Activated naive CD4-positive, alpha-beta T cell treated with anti-CD3 and anti-CD28 coated beads, Interleukin-2, amount 50 U/mL, for 24 hours (primary cell): ENCODE results near the gene COPS7A.
"Not testable (repeated sequence)": the region's sequence is repeated elsewhere in the genome, so short reads cannot be mapped to it uniquely, and the experiment has no call there.

Experiments used
- H3K27ac Mint-ChIP-seq: one replicate; pipeline ENCODE4 v1.8.0; 2021; ENCODE audit warnings: mild to moderate bottlenecking, mixed read lengths
- H3K27me3 Mint-ChIP-seq: one replicate; pipeline ENCODE4 v1.8.0; 2021; ENCODE audit warnings: mixed read lengths
- H3K36me3 Mint-ChIP-seq: one replicate; pipeline ENCODE4 v1.8.0; 2021; ENCODE audit warnings: mixed read lengths
- H3K4me1 Mint-ChIP-seq: one replicate; pipeline ENCODE4 v1.8.0; 2021; ENCODE audit warnings: mixed read lengths
- H3K4me3 Mint-ChIP-seq: one replicate; pipeline ENCODE4 v1.8.0; 2021; ENCODE audit warnings: mild to moderate bottlenecking, mixed read lengths
- H3K9me3 Mint-ChIP-seq: one replicate; pipeline ENCODE4 v1.8.0; 2021; ENCODE audit warnings: mixed read lengths

The COPS7A gene

GRCh38 chr12:6698352-6699046 lies 25.3 kb upstream of the COPS7A start:
- peaks cover 22% of the 10 kb centered on the region for H3K27me3 Mint-ChIP-seq
- H3K27ac Mint-ChIP-seq, result no peak overlapping the region
- H3K36me3 Mint-ChIP-seq, result no peaks in the 10 kb centered on the region

DNA sequence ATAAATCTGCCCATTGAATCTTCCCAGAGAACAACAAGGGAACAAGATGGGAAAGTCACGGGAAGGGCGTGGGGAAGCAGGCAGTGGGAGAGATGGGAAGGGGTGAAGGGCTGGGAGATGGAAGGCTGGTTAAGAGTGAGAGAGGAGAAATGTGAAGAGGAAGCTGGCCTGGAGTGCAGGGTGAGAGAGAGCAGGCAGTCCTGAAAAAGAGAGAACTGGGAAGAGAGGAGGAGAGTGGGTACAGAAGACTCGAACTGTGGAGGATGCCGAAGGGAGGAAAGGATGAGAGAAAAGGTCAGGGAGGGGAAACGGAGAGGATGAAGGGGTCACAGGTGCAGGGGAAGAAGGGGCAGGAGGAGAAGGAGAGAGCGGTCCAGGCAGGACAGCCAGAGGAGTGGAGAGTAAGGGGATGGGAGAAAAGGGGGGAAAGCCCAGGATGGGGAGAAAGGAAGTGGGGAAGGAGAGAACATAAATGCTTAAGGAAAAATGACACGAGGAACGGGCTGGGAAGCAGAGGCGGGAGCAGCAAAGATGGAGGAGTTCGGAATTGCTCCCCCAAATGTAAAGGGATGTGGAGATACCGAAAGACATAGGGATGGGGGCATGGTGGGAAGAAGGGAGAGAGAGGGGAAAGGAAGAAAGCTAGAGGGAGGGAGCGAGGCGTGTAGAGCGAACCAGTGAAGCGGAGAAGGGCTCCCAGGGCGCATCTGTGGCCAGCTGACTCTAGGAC lies 24.4 kb upstream of the COPS7A start:
- H3K36me3 Mint-ChIP-seq, result no peaks in the 10 kb centered on the region
- peak overlapping the region; percentile 80 for H3K4me3 Mint-ChIP-seq
- peaks cover 26% of the 10 kb centered on the region for H3K27me3 Mint-ChIP-seq
- peak overlapping the region; percentile 86 for H3K27ac Mint-ChIP-seq
- peaks cover 21% of the 10 kb centered on the region for H3K4me1 Mint-ChIP-seq
- H3K9me3 Mint-ChIP-seq, result no peaks in the 10 kb centered on the region

More at GRCh38 chr12:6698352-6699046, 25.3 kb upstream of the COPS7A start:
- H3K4me1 Mint-ChIP-seq, result peaks cover 21% of the 10 kb centered on the region
- no peaks in the 10 kb centered on the region for H3K9me3 Mint-ChIP-seq
- peak overlapping the region; percentile 36 for H3K4me3 Mint-ChIP-seq

DNA sequence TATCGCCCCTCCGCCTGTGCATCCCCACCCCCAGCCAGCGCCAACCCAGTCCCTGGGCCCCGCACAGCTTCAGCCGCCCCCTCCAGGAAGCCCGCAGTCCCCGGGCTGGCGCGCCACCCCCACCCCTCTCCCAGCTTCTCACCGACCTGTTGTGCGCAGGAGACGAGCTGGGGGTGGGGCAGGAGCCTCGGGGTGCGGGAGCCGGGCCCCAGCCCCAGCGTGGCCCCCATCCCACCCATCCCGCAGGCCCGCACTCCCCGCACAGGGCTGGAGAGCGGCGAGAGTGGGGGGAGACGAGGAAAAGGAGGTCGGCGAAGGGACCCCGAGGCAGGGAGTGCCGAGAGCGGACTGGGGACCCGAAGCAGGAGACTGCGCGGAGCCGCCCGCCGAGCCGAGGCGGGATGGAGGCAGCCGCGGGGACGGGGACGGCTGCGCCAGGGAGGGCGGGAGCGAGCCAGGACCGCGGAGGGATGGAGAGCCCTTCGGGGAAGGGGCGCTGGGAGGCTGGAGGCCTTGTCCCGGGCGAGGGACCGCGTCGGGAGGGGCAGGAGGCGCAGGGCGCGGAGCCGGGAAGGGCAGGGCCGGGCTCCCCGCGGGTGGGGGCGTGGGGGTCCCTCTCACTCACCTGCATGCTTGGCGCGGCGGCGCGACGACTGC lies 23.7 kb upstream of the COPS7A start:
- H3K4me1 Mint-ChIP-seq, result peaks cover 21% of the 10 kb centered on the region
- no peak overlapping the region for H3K27ac Mint-ChIP-seq
- H3K27me3 Mint-ChIP-seq, result peaks cover 29% of the 10 kb centered on the region
- H3K9me3 Mint-ChIP-seq, result no peaks in the 10 kb centered on the region
- peak overlapping the region; percentile 80 for H3K4me3 Mint-ChIP-seq
- no peaks in the 10 kb centered on the region for H3K36me3 Mint-ChIP-seq

GRCh38 chr12:6700646-6701051 lies 23.2 kb upstream of the COPS7A start, which contains the start of gene PIANP:
Gene PIANP (minus strand): TSS chr12:6700815. CDS start chr12:6698061, 2,754 bp downstream.
- no peaks in the 10 kb centered on the region for H3K36me3 Mint-ChIP-seq

GRCh38 chr12:6701078-6701768 lies 22.6 kb upstream of the COPS7A start:
- Mint-ChIP-seq H3K4me3 (peak overlapping the region; percentile 84), H3K27me3 (peaks cover 32% of the 10 kb centered on the region), H3K4me1 (peaks cover 21% of the 10 kb centered on the region)

More at GRCh38 chr12:6700646-6701051, 23.2 kb upstream of the COPS7A start, which contains the start of gene PIANP:
- Mint-ChIP-seq H3K4me3 (peak within 1 kb of the TSS; percentile 84), H3K27me3 (peaks cover 32% of the 10 kb centered on the region), H3K4me1 (peaks cover 21% of the 10 kb centered on the region), H3K9me3 (no peaks in the 10 kb centered on the region), H3K27ac (peak within 1 kb of the TSS; percentile 86)

GRCh38 chr12:6703631-6704030 lies 20.2 kb upstream of the COPS7A start:
- peaks cover 21% of the 10 kb centered on the region for H3K4me1 Mint-ChIP-seq
- H3K36me3 Mint-ChIP-seq, result no peaks in the 10 kb centered on the region
- H3K9me3 Mint-ChIP-seq, result no peaks in the 10 kb centered on the region
- no peak overlapping the region for H3K4me3 Mint-ChIP-seq
- H3K27ac Mint-ChIP-seq, result no peak overlapping the region
- H3K27me3 Mint-ChIP-seq, result peaks cover 33% of the 10 kb centered on the region

More at GRCh38 chr12:6701078-6701768, 22.6 kb upstream of the COPS7A start:
- peak overlapping the region; percentile 65 for H3K27ac Mint-ChIP-seq
- no peaks in the 10 kb centered on the region for H3K36me3 Mint-ChIP-seq
- H3K9me3 Mint-ChIP-seq, result no peaks in the 10 kb centered on the region

- H3K4me3 Mint-ChIP-seq, H3K27ac Mint-ChIP-seq, H3K9me3 Mint-ChIP-seq, H3K36me3 Mint-ChIP-seq, H3K4me1 Mint-ChIP-seq: not testable (repeated sequence)
- H3K27me3 Mint-ChIP-seq, result peaks cover 12% of the 10 kb centered on the region
Measured at GRCh38 chr12:6708351-6708750, 15.5 kb upstream of the COPS7A start.

- H3K4me3 Mint-ChIP-seq, result peak overlapping the region; percentile 63
- H3K4me1 Mint-ChIP-seq, result peaks cover 5% of the 10 kb centered on the region
- no peaks in the 10 kb centered on the region for H3K36me3 Mint-ChIP-seq
- H3K9me3 Mint-ChIP-seq, result no peaks in the 10 kb centered on the region
- peak overlapping the region; percentile 66 for H3K27ac Mint-ChIP-seq
- peaks cover 8% of the 10 kb centered on the region for H3K27me3 Mint-ChIP-seq
Measured at GRCh38 chr12:6708960-6709394, 14.9 kb upstream of the COPS7A start.

DNA sequence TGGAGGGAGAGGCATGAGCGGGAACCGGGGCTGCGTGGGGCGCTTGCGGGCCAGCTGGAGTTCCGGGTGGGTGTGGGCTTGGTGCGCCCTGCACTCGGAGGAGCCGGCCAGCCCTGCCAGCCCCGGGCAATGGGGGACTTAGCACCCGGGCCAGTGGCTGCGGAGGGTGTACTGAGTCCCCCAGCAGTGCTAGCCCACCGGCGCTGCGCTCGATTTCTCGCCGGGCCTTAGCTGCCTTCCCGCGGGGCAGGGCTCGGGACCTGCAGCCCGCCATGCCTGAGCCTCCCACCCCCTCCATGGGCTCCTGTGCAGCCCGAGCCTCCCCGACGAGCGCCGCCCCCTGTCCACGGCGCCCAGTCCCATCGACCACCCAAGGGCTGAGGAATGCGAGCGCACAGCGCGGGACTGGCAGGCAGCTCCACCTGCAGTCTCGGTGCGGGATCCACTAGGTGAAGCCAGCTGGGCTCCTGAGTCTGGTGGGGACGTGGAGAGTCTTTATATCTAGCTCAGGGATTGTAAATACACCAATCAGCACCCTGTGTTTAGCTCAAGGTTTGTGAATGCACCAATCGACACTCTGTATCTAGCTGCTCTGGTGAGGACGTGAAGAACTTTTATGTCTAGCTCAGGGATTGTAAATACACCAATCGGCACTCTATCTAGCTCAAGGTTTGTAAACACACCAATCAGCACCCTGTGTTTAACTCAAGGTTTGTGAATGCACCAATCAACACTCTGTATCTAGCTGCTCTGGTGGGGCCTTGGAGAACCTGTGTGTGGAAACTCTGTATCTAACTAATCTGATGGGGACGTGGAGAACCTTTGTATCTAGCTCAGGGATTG lies 7.6 kb upstream of the COPS7A start:
- not testable (repeated sequence) for H3K36me3 Mint-ChIP-seq, H3K4me1 Mint-ChIP-seq, H3K9me3 Mint-ChIP-seq, H3K4me3 Mint-ChIP-seq, H3K27ac Mint-ChIP-seq, H3K27me3 Mint-ChIP-seq

DNA sequence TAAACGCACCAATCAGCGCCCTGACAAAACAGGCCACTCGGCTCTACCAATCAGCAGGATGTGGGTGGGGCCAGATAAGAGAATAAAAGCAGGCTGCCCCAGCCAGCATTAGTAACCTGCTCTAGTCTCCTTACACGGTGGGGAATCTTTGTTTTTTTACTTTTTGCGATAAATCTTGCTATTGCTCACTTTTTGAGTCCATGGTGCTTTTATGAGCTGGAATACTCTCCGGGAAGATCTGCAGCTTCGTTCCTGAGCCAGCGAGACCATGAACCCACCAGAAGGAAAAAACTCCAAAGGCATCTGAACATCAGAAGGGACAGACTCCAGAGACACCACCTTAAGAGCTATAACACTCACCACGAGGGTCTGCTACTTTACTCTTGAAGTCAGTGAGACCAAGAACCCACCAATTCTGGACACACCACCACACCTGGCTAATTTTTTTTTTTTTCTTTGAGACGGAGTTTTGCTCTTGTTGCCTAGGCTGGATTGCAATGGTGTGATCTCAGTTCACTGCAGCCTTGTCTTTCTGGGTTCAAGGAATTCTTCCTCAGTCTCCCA lies 6.9 kb upstream of the COPS7A start:
- Mint-ChIP-seq H3K4me3 (no peak overlapping the region), H3K9me3 (no peaks in the 10 kb centered on the region), H3K4me1 (no peaks in the 10 kb centered on the region), H3K27me3 (peaks cover 2% of the 10 kb centered on the region), H3K27ac (no peak overlapping the region), H3K36me3 (no peaks in the 10 kb centered on the region)

- Mint-ChIP-seq H3K4me3 (peak overlapping the region; percentile 99), H3K36me3 (peaks cover 6% of the 10 kb centered on the region), H3K9me3 (no peaks in the 10 kb centered on the region), H3K27me3 (no peaks in the 10 kb centered on the region), H3K4me1 (peaks cover 31% of the 10 kb centered on the region), H3K27ac (no peak overlapping the region)
Measured at GRCh38 chr12:6722863-6723262, 983 bp upstream of the COPS7A start.

DNA sequence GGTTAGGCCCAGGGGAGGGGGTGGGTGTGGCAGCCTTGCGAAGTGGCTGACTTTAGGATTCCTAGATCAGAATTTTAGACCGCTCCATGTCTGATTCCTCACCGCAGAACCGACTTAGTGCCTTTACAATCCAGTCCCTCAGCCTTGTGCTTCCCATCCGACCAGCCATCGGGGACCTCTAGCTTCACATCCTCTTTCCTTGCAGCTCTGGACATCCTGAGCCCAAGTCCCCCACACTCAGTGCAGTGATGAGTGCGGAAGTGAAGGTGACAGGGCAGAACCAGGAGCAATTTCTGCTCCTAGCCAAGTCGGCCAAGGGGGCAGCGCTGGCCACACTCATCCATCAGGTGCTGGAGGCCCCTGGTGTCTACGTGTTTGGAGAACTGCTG lies 557 bp downstream of the COPS7A start:
- H3K36me3 Mint-ChIP-seq, result peaks cover 7% of the 10 kb centered on the region
- H3K27ac Mint-ChIP-seq, result peak overlapping the region; percentile 99
- H3K4me1 Mint-ChIP-seq, result peaks cover 31% of the 10 kb centered on the region
- no peaks in the 10 kb centered on the region for H3K9me3 Mint-ChIP-seq
- peak overlapping the region; percentile 99 for H3K4me3 Mint-ChIP-seq
- H3K27me3 Mint-ChIP-seq, result no peaks in the 10 kb centered on the region

GRCh38 chr12:6725350-6725749 lies 1.5 kb downstream of the COPS7A start:
- H3K4me3 Mint-ChIP-seq, result peak overlapping the region; percentile 99
- peaks cover 12% of the 10 kb centered on the region for H3K36me3 Mint-ChIP-seq
- H3K27me3 Mint-ChIP-seq, result no peaks in the 10 kb centered on the region
- H3K4me1 Mint-ChIP-seq, result peaks cover 31% of the 10 kb centered on the region
- no peaks in the 10 kb centered on the region for H3K9me3 Mint-ChIP-seq
- no peak overlapping the region for H3K27ac Mint-ChIP-seq

GRCh38 chr12:6729186-6729585 lies 5.3 kb downstream of the COPS7A start:
- H3K36me3 Mint-ChIP-seq, result peaks cover 16% of the 10 kb centered on the region
- peaks cover 17% of the 10 kb centered on the region for H3K4me1 Mint-ChIP-seq
- no peaks in the 10 kb centered on the region for H3K27me3 Mint-ChIP-seq
- H3K9me3 Mint-ChIP-seq, result no peaks in the 10 kb centered on the region
- H3K27ac Mint-ChIP-seq, result no peak overlapping the region
- H3K4me3 Mint-ChIP-seq, result no peak overlapping the region
